Testis (tissue), 2 donors: ENCODE measurements around the gene EIF5AL1.

Experiments
- CTCF ChIP-seq, 3 experiments: fragments of 450-650 bp in 2 of 3; fragments of 200-600 bp in 1 of 3; sonication (generic) in 1 of 3; IDR thresholded peaks; one replicate each; pipeline ENCODE4 v1.5.1; 2016 to 2019; ENCODE audit warnings: antibody characterized with exemption in 3 of 3, mild to moderate bottlenecking in 2 of 3, moderate library complexity in 1 of 3
- POLR2A ChIP-seq: fragments of 450-650 bp; IDR thresholded peaks from one replicate; pipeline ENCODE4 v1.6.1; 2017; ENCODE audit warnings: antibody characterized with exemption, mild to moderate bottlenecking, moderate library complexity

- no peak for TF ChIP-seq POLR2A
- no peak for TF ChIP-seq CTCF (IDR thresholded peaks at IDR 0.05)
Measured at GRCh38 chr10:79483299-79483698, 29.0 kb upstream of the EIF5AL1 start.
